Duodenal mucosa (tissue), 2 donors: ENCODE data around the gene LYPD6B.

Source experiments
- H3K27ac ChIP-seq: one replicate; pipeline ENCODE4 v1.7.0; 2013; ENCODE audit warnings: low read depth, low read length
- H3K27me3 ChIP-seq, 2 donors: one replicate each; pipeline ENCODE4 v1.7.0; 2013; ENCODE audit warnings: low read length in 2 of 2, control low read depth in 1 of 2; ENCODE audit not compliant: insufficient read depth in 2 of 2, control insufficient read depth in 1 of 2
- H3K36me3 ChIP-seq, 2 donors: one replicate each; pipeline ENCODE4 v1.7.0; 2013; ENCODE audit warnings: low read length in 2 of 2, control low read depth in 1 of 2; ENCODE audit not compliant: insufficient read depth in 2 of 2, control insufficient read depth in 1 of 2
- H3K4me1 ChIP-seq, 2 donors: one replicate each; pipeline ENCODE4 v1.7.0; 2013; ENCODE audit warnings: low read length in 2 of 2, control low read depth in 1 of 2; ENCODE audit not compliant: insufficient read depth in 2 of 2, control insufficient read depth in 1 of 2
- H3K4me3 ChIP-seq, 2 donors: one replicate each; pipeline ENCODE4 v1.7.0; 2013; ENCODE audit warnings: low read length in 2 of 2, low read depth in 1 of 2
- H3K9ac ChIP-seq, 2 donors: one replicate each; pipeline ENCODE4 v1.7.0; 2013; ENCODE audit warnings: low read length in 2 of 2, low read depth in 1 of 2
- H3K9me3 ChIP-seq, 2 donors: one replicate each; pipeline ENCODE4 v1.7.0; 2013; ENCODE audit warnings: low read length in 2 of 2, control low read depth in 1 of 2; ENCODE audit not compliant: control insufficient read depth in 1 of 2

The LYPD6B gene

DNA sequence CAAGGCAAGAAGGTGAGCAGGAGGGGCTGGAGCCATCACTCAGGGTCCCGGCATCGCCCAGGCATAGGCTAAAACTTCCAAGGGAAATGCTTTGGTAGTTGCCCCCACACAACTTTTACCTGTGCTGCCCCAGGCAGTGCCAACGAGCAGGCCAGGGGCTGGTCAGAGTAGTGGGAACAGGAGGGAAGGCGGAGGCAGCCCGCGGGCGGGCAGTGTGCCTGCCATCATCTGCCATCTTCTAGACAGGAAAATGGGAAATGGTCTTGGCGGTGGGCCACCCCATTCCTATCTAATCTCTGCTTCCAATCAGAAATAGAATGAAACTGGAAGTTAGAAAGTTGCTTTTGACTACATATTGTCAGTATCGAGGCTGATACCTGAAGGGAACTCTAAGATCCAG is 26.0 kb upstream of the LYPD6B start:
- Histone ChIP-seq H3K9me3 (no peaks in the 10 kb centered on the region), H3K27me3 (no peaks in the 10 kb centered on the region), H3K27ac (no peak overlapping the region), H3K4me1 (peaks cover 0 to 3% of the 10 kb centered on the region in 2 donors), H3K9ac (no peak overlapping the region), H3K36me3 (no peaks in the 10 kb centered on the region), H3K4me3 (no peak overlapping the region)

DNA sequence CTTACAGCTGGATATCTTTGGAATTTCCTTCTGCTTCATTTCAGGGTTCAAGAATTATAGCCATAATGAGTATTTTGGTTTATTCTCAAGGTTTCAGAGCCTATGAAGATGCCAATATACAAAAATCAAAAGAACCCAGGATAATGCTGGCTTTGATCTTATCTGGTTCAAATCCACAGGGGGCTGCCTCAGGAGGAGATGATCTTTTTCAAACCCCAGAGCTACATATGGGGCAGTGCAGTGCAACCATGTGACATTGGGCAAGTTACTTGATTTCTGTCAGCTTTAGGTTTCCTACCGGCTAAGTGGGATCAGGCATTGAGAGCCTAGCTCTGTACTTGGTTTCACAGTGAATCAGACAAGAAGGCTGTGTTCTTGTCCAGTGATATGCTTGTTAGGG is 23.0 kb upstream of the LYPD6B start:
- no peaks in the 10 kb centered on the region for H3K9me3 ChIP-seq
- peaks cover 3 to 9% of the 10 kb centered on the region in 2 donors for H3K4me1 ChIP-seq
- H3K27me3 ChIP-seq = no peaks in the 10 kb centered on the region
- H3K4me3 ChIP-seq = no peak overlapping the region
- no peak overlapping the region for H3K9ac ChIP-seq
- H3K27ac ChIP-seq = no peak overlapping the region
- no peaks in the 10 kb centered on the region for H3K36me3 ChIP-seq

DNA sequence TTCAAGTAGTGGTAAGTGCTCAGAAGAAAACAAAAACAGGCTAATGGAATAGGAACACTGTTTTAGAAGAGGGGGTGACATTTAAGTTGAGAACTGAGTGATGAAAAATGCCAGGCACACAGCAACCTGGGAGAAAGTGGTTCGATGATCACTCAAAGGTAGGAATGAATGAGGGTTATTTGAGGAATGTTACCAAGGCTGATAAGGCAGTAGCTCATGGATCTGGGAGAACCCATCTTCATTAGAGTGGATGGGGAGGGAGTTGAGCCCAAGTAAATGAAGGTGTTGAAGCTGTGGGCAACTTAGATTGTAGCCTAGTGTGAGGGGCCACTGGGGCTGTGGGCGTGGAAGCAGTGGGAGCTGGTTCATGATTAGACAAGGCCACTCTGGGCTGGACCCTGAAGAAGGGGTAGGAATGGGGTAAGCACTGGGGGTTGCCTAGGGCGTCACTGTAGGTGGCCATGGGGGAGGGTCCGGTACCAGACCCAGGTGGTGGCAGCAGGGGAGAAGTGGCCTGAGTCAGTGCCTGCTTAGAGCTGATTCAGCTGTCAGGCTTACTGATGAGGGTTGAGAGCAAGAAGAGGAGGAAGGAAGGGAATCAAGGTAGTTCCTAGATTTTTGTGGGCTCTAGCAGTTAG is 22.5 kb upstream of the LYPD6B start:
- peaks cover 3 to 9% of the 10 kb centered on the region in 2 donors for H3K4me1 ChIP-seq
- no peak overlapping the region for H3K4me3 ChIP-seq
- no peak overlapping the region for H3K9ac ChIP-seq

DNA sequence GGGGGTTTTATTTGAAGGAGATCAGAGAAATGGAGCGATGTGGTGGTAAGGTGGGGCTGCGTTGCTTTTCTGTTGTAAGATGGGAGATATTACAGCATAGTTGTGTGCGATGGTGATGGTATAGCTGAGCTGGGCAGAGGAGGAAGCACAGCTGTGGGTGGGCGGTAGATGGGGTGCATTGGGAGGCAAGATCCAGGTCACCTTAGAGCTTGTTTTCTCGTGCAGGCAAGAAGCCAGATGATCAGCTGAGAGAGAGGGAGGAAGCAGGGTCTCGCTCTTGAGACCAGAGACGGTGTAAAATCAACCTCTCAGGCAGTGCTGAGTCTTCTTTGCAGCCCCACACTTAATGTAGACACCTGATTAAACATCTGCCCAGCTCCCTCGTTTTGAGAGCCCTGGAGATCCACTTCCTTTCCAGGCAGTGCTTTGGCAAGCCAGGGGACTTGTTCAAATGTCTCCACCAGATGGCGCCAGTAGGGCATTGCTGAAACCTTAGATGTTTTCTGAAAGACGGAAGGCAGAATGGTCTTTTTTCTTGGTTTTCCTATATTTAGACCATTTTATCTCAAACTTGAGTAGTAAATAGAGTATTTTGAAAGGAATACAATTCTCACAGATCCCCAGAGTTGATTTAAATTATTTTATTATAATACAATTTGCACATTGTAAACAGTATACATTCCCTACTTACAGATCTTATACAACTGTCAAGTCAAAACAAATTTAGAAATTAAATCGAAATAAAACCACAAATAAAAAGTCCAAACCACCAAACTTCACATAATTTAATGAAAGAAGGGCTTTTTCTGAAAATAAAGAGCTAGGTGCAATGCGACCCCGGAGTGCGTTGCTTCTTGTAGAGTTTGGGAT is 21.1 kb upstream of the LYPD6B start:
- Histone ChIP-seq H3K9me3 (no peaks in the 10 kb centered on the region), H3K4me3 (no peak overlapping the region), H3K9ac (no peak overlapping the region), H3K27me3 (no peaks in the 10 kb centered on the region), H3K36me3 (no peaks in the 10 kb centered on the region), H3K27ac (no peak overlapping the region), H3K4me1 (peaks cover 3 to 9% of the 10 kb centered on the region in 2 donors)

More for the DNA sequence above, 22.5 kb upstream of the LYPD6B start:
- Histone ChIP-seq H3K9me3 (no peaks in the 10 kb centered on the region), H3K27ac (no peak overlapping the region), H3K36me3 (no peaks in the 10 kb centered on the region), H3K27me3 (no peaks in the 10 kb centered on the region)

DNA sequence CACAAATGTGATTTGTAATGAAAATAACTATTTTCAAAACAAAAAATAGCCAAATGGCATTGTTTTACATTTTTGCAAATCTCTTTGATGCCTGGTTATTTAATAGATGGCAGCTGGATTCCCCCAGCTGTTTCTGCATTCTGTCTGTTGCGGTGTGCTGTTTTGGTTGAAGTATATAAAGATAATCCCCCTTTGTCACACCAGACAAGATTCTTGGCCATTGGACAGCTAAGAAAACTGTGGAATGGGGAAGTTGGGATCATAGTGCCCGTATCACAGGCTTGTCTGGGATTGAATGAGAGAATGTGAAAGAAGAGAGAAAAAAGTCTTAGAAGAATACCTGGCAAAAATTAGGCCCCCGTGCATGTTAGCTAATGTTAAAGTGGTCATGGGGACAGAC is 19.5 kb upstream of the LYPD6B start:
- Histone ChIP-seq H3K4me3 (no peak overlapping the region), H3K27ac (no peak overlapping the region), H3K36me3 (no peaks in the 10 kb centered on the region), H3K9me3 (no peaks in the 10 kb centered on the region), H3K4me1 (peaks cover 3 to 9% of the 10 kb centered on the region in 2 donors), H3K9ac (no peak overlapping the region), H3K27me3 (no peaks in the 10 kb centered on the region)

DNA sequence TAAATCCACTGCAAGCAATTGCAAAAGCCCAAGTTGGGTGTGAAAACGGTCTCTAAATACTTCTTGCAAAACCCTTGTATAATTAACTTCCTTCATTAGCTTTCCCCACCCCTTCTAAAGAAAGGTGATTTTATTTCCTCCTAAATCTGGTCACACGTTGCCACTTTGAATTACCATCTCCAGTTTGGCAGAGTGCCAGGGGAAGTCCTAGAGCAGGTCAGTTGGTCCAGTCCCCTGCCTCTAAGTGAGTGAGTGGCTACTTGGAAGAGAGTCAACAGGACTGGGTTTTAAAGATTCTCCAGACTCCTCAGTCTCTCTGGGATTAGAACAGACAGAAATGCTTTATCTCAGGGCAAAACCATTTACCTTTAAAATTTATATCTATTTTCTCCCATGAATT is 18.7 kb upstream of the LYPD6B start:
- peaks cover 5 to 15% of the 10 kb centered on the region in 2 donors for H3K4me1 ChIP-seq
- H3K4me3 ChIP-seq = no peak overlapping the region
- no peaks in the 10 kb centered on the region for H3K36me3 ChIP-seq
- no peaks in the 10 kb centered on the region for H3K27me3 ChIP-seq
- no peak overlapping the region for H3K27ac ChIP-seq
- no peak overlapping the region for H3K9ac ChIP-seq
- H3K9me3 ChIP-seq = no peaks in the 10 kb centered on the region

DNA sequence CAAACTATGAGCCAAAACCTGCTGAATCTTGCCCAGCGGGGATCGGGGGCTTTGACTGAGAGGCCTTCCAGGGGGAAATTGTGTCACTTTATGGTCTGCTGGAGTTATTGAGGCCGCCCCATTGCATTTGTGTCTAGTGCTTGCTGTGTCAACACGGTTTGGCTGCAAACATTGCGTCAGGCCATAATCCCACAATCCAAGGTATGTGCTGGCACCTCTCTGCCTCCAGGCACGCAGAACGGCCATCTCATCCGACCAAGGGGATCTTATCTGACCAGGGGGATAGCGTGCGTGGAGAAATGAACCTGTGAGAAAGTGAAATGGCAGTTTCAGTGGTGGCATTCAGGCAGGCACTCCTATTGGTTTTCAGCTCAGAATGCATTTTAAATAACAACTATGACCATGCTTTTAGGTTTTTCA is 18.1 kb upstream of the LYPD6B start:
- H3K9me3 ChIP-seq = no peaks in the 10 kb centered on the region
- no peaks in the 10 kb centered on the region for H3K36me3 ChIP-seq
- no peak overlapping the region for H3K9ac ChIP-seq
- no peak overlapping the region for H3K27ac ChIP-seq
- H3K4me3 ChIP-seq = no peak overlapping the region
- peaks cover 6 to 20% of the 10 kb centered on the region in 2 donors for H3K4me1 ChIP-seq
- H3K27me3 ChIP-seq = no peaks in the 10 kb centered on the region

DNA sequence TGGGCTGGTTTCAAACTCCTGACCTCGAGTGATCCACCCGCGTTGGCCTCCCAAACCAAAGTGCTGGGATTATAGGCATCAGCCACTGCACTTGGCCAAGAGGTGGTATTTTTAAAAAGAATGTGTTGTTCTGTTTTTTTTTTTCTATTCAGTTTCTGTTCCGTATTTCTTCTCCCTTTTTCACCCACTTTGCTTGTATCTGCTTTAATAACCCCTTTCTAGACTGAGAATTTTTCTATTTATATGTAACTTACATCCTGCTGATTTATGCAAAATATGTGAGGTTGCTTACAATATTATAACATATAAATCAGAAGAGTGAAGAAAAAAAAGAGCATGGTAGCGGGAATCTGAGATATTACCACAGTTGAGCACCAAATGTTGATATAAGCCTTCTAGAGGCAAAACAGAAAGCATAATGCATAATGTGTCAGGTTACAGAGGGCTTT is 17.2 kb upstream of the LYPD6B start:
- no peak overlapping the region for H3K9ac ChIP-seq
- H3K36me3 ChIP-seq = no peaks in the 10 kb centered on the region
- peaks cover 6 to 22% of the 10 kb centered on the region in 2 donors for H3K4me1 ChIP-seq
- H3K27ac ChIP-seq = no peak overlapping the region
- H3K27me3 ChIP-seq = no peaks in the 10 kb centered on the region
- H3K9me3 ChIP-seq = no peaks in the 10 kb centered on the region
- no peak overlapping the region for H3K4me3 ChIP-seq

DNA sequence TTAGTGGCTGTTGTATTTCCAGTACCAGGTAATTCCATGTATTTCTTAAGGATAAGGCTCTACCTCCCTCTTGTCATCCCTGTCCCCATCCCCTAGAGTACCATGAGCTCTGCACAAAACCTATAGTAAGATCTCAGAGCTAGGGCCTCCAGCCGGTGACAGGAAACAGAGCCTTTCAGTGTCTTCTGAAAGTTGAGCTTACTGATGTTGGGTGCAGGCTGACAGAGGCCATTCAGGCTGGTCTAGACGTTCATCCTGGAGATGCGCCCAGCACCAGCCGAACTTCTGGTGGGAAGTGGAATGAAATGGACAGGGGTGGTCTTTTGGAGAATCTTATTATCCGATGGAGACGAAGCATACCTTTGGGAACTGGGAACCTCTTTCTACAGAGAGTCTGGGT is 16.7 kb upstream of the LYPD6B start:
- Histone ChIP-seq H3K27me3 (no peaks in the 10 kb centered on the region), H3K9ac (no peak overlapping the region), H3K36me3 (no peaks in the 10 kb centered on the region), H3K4me3 (no peak overlapping the region), H3K9me3 (no peaks in the 10 kb centered on the region), H3K27ac (no peak overlapping the region), H3K4me1 (peaks cover 6 to 22% of the 10 kb centered on the region in 2 donors)

DNA sequence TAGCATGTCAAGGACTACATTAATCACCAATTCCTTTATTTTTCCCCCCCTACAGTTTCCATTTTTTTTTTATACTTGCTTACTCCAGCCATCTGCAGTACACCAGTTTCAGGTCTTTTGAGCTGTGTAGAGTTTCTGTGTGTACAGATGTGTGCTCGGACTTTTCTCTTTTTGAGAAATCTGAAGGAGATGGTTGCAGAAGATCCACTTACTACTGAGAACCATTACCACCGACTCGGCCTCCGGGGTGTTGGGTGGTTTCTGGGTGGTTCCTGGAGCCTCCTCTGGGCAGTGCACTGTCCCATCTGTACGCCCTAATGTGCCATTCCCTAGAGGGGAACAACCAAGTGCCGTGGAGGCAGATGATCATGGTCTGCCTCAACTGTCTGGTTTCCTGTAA is 15.4 kb upstream of the LYPD6B start:
- Histone ChIP-seq H3K9me3 (no peaks in the 10 kb centered on the region), H3K4me1 (peaks cover 3 to 22% of the 10 kb centered on the region in 2 donors), H3K27ac (no peak overlapping the region), H3K36me3 (no peaks in the 10 kb centered on the region), H3K4me3 (no peak overlapping the region), H3K9ac (no peak overlapping the region), H3K27me3 (peaks cover 0 to 3% of the 10 kb centered on the region in 2 donors)
